IMR-90 (cell line): Measurements from ENCODE around the gene CTPS2. TPM values are rescaled to one million over a fixed set of nuclear protein-coding genes. Genes with fewer than 3 reads are reported as not detected.

ENCODE experiments used
- ATAC-seq: fragments of 200-7000 bp; cut with Tn5 transposase; 2 replicates; pipeline ENCODE4 v1.9.1; 2020; ENCODE audit warnings: low read depth, mild to moderate bottlenecking, moderate library complexity
- BruUV-seq: library from RNA; stranded (reverse); fragments of 400-500 nt; replicated peaks from 2 replicates; lab custom pipeline; 2021; lab: Mats Ljungman, UMichigan
- CTCF ChIA-PET: fragments of 300-600 bp; formaldehyde crosslinking; extraction: SDS; loops from one replicate; lab custom pipeline; 2021; ENCODE audit warnings: antibody characterized with exemption; lab: Yijun Ruan, JAX
- POLR2A ChIA-PET: fragments of 300-600 bp; sonication (Branson Sonifier 250); formaldehyde crosslinking; loops from one replicate; lab custom pipeline; 2022; ENCODE audit warnings: antibody characterized with exemption; ENCODE audit not compliant: unreplicated experiment; lab: Charles Lee
- DNase-seq: peaks from one replicate; pipeline ENCODE4 v3.0.0; 2013
- H2AFZ ChIP-seq: replicated peaks from 2 replicates; pipeline ENCODE3; 2013; ENCODE audit warnings: low read length, mild to moderate bottlenecking; ENCODE audit not compliant: poor library complexity
- H2AK5ac ChIP-seq: 2 replicates; pipeline ENCODE4 v1.6.1; 2013; ENCODE audit warnings: low read depth, low read length, inconsistent platforms
- H2AK9ac ChIP-seq: replicated peaks from 2 replicates; pipeline ENCODE3; 2013; ENCODE audit warnings: mild to moderate bottlenecking, low read depth, low read length, moderate library complexity; ENCODE audit not compliant: poor library complexity
- H2BK120ac ChIP-seq: 2 replicates; pipeline ENCODE4 v1.6.1; 2013; ENCODE audit warnings: low read depth, low read length, inconsistent platforms
- H2BK15ac ChIP-seq: 3 replicates; pipeline ENCODE4 v1.6.1; 2013; ENCODE audit warnings: low read depth, low read length, inconsistent platforms
- H2BK20ac ChIP-seq: 2 replicates; pipeline ENCODE4 v1.6.1; 2013; ENCODE audit warnings: low read depth, mild to moderate bottlenecking, inconsistent platforms, low read length, moderate library complexity
- H2BK5ac ChIP-seq: 2 replicates; pipeline ENCODE4 v1.6.1; 2013; ENCODE audit warnings: mild to moderate bottlenecking, low read depth, low read length, inconsistent platforms; ENCODE audit not compliant: poor library complexity, severe bottlenecking
- H3K14ac ChIP-seq: replicated peaks from 2 replicates; pipeline ENCODE4 v1.6.1; 2013; ENCODE audit warnings: low read depth, low read length, inconsistent platforms
- H3K18ac ChIP-seq: 2 replicates; pipeline ENCODE4 v1.6.1; 2013; ENCODE audit warnings: low read depth, low read length, control low read depth
- H3K23ac ChIP-seq: 2 replicates; pipeline ENCODE4 v1.6.1; 2013; ENCODE audit warnings: low read depth, low read length, inconsistent platforms
- H3K27ac ChIP-seq: 2 replicates; pipeline ENCODE4 v1.5.1; 2013; ENCODE audit warnings: mild to moderate bottlenecking, control low read depth, low read length; ENCODE audit not compliant: insufficient read depth
- H3K27me3 ChIP-seq: 2 replicates; pipeline ENCODE4 v1.6.1; 2013; ENCODE audit warnings: low read length; ENCODE audit not compliant: control insufficient read depth, insufficient read depth
- H3K36me3 ChIP-seq: 2 replicates; pipeline ENCODE4 v1.6.1; 2013; ENCODE audit warnings: low read length, mixed read lengths; ENCODE audit not compliant: control insufficient read depth, insufficient read depth
- H3K4ac ChIP-seq: 2 replicates; pipeline ENCODE4 v1.6.1; 2013; ENCODE audit warnings: low read depth, low read length, inconsistent platforms
- H3K4me1 ChIP-seq: 2 replicates; pipeline ENCODE4 v1.6.1; 2013; ENCODE audit warnings: low read length, mixed read lengths; ENCODE audit not compliant: control insufficient read depth, insufficient read depth
- H3K4me2 ChIP-seq: 2 replicates; pipeline ENCODE4 v1.6.1; 2013; ENCODE audit warnings: low read depth, mild to moderate bottlenecking, control low read depth, low read length, moderate library complexity
- H3K4me3 ChIP-seq: 2 replicates; pipeline ENCODE4 v1.5.1; 2013; ENCODE audit warnings: low read depth, mild to moderate bottlenecking, control low read depth, low read length, moderate library complexity; ENCODE audit not compliant: insufficient read depth
- H3K56ac ChIP-seq: 2 replicates; pipeline ENCODE4 v1.6.1; 2013; ENCODE audit warnings: low read length, inconsistent platforms; ENCODE audit not compliant: insufficient read depth; ENCODE audit errors: extremely low read depth
- H3K79me1 ChIP-seq, 2 experiments: 2 replicates each; pipeline ENCODE4 v1.6.1; 2013; ENCODE audit warnings: low read length in 2 of 2, inconsistent platforms in 1 of 2, low read depth in 1 of 2
- H3K9ac ChIP-seq: 2 replicates; pipeline ENCODE4 v1.6.1; 2013; ENCODE audit warnings: low read depth, low read length, control low read depth
- H3K9me1 ChIP-seq: 2 replicates; pipeline ENCODE4 v1.6.1; 2013; ENCODE audit warnings: low read length, inconsistent platforms; ENCODE audit not compliant: insufficient read depth
- H3K9me3 ChIP-seq: 2 replicates; pipeline ENCODE4 v1.6.1; 2013; ENCODE audit warnings: low read length; ENCODE audit not compliant: control insufficient read depth, insufficient read depth
- H4K20me1 ChIP-seq: 2 replicates; pipeline ENCODE4 v1.6.1; 2013; ENCODE audit warnings: low read length, inconsistent platforms; ENCODE audit not compliant: insufficient read depth
- H4K5ac ChIP-seq: 2 replicates; pipeline ENCODE4 v1.6.1; 2013; ENCODE audit warnings: mild to moderate bottlenecking, low read depth, low read length, control low read depth
- H4K8ac ChIP-seq, 2 experiments: 2 replicates each; pipeline ENCODE4 v1.6.1; 2013; ENCODE audit warnings: low read depth in 2 of 2, low read length in 2 of 2, control low read depth in 1 of 2, inconsistent platforms in 1 of 2
- H4K91ac ChIP-seq: 2 replicates; pipeline ENCODE4 v1.6.1; 2013; ENCODE audit warnings: low read depth, low read length, inconsistent platforms; ENCODE audit not compliant: insufficient read depth
- CHD1 ChIP-seq: IDR thresholded peaks from 2 replicates; pipeline ENCODE4 v1.6.1; 2012; ENCODE audit warnings: low read depth, low read length, improper control_type of control experiment
- FOS ChIP-seq: fragments of 150-350 bp; IDR thresholded peaks from 2 replicates; pipeline ENCODE4 v1.6.1; 2016; ENCODE audit warnings: low read depth, low read length
- MXI1 ChIP-seq: IDR thresholded peaks from 2 replicates; pipeline ENCODE4 v1.6.1; 2012; ENCODE audit warnings: low read depth, mild to moderate bottlenecking, low read length, moderate library complexity, borderline replicate concordance
- RAD21 ChIP-seq: IDR thresholded peaks from 2 replicates; pipeline ENCODE4 v1.6.1; 2012; ENCODE audit warnings: low read length, improper control_type of control experiment
- USF2 ChIP-seq: fragments of 150-350 bp; IDR thresholded peaks from 2 replicates; pipeline ENCODE4 v1.6.1; 2017; ENCODE audit warnings: mild to moderate bottlenecking, antibody characterized with exemption, low read length, low read depth
- WGBS, 2 experiments: methylation state at CpG; one replicate each; pipeline versions ENCODE4 v1.1.5 to v1.1.7; 2013; ENCODE audit warnings: missing lambda C conversion rate in 2 of 2; ENCODE audit not compliant: insufficient read length in 1 of 2; ENCODE audit errors: extremely low coverage in 2 of 2; 5-methylcytosine and 5-hydroxymethylcytosine counted together
- dilution Hi-C: fragments of 300-500 bp; cut with HindIII; formaldehyde crosslinking; loops from one replicate; pipeline ENCODE4 v1.14.3; 2018; ENCODE audit warnings: low sequenced_read_pairs; ENCODE audit not compliant: unreplicated experiment
- in situ Hi-C: fragments of 300-500 bp; cut with MboI; formaldehyde crosslinking; loops from 3 replicates; pipeline ENCODE4 v1.14.3; 2019; ENCODE audit warnings: low sequenced_read_pairs, inconsistent platforms, mixed read lengths
- intact Hi-C: fragments of 100-400 bp; cut with micrococcal nuclease; formaldehyde crosslinking; loops from 2 replicates; pipeline ENCODE4 v1.10.0; 2022
- polyA plus RNA-seq, 3 experiments: library from polyadenylated mRNA; depleted of rRNA; stranded (reverse); fragments of >200 nt; gene quantifications; 2 replicates each; pipeline ENCODE4 v1.2.3, GENCODE V29; 2012; ENCODE audit warnings: low replicate concordance in 1 of 3
- total RNA-seq: library from RNA; depleted of rRNA; stranded (reverse); fragments of >200 nt; gene quantifications from 2 replicates; pipeline ENCODE4 v1.2.3, GENCODE V29; 2012
- TF ChIP-seq, protein P1 (sequence below): fragments of 150-350 bp; IDR thresholded peaks from 2 replicates; pipeline ENCODE4 v1.6.1; 2016; ENCODE audit warnings: low read depth, mild to moderate bottlenecking, low read length, moderate library complexity, borderline replicate concordance
- TF ChIP-seq, protein P2 (sequence below): conservative IDR thresholded peaks from 2 replicates; pipeline ENCODE4 v1.5.1; 2012; ENCODE audit warnings: mild to moderate bottlenecking, low read depth, low read length, improper control_type of control experiment

The CTPS2 gene
- total and polyA plus RNA-seq, 2 of the 4 experiments (the other 2 are of a cell fraction) = 6.0 to 13.1 TPM

GRCh38 chrX:16659321-16659720, 53.1 kb downstream of the CTPS2 start:
- no peaks in the 10 kb centered on the region for H3K9me3 ChIP-seq
- in situ Hi-C loops = no loop called here

More at GRCh38 chrX:16659321-16659720, 53.1 kb downstream of the CTPS2 start:
- Histone ChIP-seq H2BK120ac (peak overlapping the region; percentile 91), H3K4me1 (peaks cover 8% of the 10 kb centered on the region), H2BK15ac (peak overlapping the region; percentile 16; the same call in 2 of the 3 replicates), H3K14ac (peak overlapping the region; percentile 83), H3K27me3 (no peaks in the 10 kb centered on the region; the same call in 1 of the 2 replicates), H2BK5ac (peak overlapping the region; percentile 98), H4K8ac (peak overlapping the region in 1 of 2 experiments; percentile 89; a peak in 3 of 4 replicates), H3K4me3 (no peak overlapping the region), H2AK5ac (peak overlapping the region; percentile 72), H3K36me3 (no peaks in the 10 kb centered on the region), H2AFZ (no peak overlapping the region), H3K18ac (peak overlapping the region; percentile 65; the same call in 1 of the 2 replicates), H4K91ac (peak overlapping the region; percentile 87), H3K56ac (peak overlapping the region; percentile 56; the same call in 1 of the 2 replicates), H4K5ac (peak overlapping the region; percentile 74; the same call in 1 of the 2 replicates), H2BK20ac (peak overlapping the region; percentile 94), H3K23ac (peak overlapping the region; percentile 77), H3K9me1 (no peaks in the 10 kb centered on the region; the same call in 1 of the 2 replicates), H3K79me1 (peaks cover 0 to 19% of the 10 kb centered on the region in 2 experiments; a peak in 1 of 4 replicates), H2AK9ac (peak overlapping the region; percentile 6), H3K27ac (peak overlapping the region; percentile 57), H3K4me2 (peak overlapping the region; percentile 24; the same call in 1 of the 2 replicates), H4K20me1 (no peaks in the 10 kb centered on the region), H3K9ac (no peak overlapping the region), H3K4ac (peak overlapping the region; percentile 91)
- BruUV-seq = no TSS peak
- TF ChIP-seq, protein P1, sequence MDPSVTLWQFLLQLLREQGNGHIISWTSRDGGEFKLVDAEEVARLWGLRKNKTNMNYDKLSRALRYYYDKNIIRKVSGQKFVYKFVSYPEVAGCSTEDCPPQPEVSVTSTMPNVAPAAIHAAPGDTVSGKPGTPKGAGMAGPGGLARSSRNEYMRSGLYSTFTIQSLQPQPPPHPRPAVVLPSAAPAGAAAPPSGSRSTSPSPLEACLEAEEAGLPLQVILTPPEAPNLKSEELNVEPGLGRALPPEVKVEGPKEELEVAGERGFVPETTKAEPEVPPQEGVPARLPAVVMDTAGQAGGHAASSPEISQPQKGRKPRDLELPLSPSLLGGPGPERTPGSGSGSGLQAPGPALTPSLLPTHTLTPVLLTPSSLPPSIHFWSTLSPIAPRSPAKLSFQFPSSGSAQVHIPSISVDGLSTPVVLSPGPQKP = no peak
- TF ChIP-seq MXI1 (no peak), CHD1 (no peak), FOS (no peak), RAD21 (no peak), USF2 (no peak)
- TF ChIP-seq, protein P2, sequence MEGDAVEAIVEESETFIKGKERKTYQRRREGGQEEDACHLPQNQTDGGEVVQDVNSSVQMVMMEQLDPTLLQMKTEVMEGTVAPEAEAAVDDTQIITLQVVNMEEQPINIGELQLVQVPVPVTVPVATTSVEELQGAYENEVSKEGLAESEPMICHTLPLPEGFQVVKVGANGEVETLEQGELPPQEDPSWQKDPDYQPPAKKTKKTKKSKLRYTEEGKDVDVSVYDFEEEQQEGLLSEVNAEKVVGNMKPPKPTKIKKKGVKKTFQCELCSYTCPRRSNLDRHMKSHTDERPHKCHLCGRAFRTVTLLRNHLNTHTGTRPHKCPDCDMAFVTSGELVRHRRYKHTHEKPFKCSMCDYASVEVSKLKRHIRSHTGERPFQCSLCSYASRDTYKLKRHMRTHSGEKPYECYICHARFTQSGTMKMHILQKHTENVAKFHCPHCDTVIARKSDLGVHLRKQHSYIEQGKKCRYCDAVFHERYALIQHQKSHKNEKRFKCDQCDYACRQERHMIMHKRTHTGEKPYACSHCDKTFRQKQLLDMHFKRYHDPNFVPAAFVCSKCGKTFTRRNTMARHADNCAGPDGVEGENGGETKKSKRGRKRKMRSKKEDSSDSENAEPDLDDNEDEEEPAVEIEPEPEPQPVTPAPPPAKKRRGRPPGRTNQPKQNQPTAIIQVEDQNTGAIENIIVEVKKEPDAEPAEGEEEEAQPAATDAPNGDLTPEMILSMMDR = no peak
- DNase-seq = no peak
- ChIA-PET CTCF (no interaction called here), POLR2A (no interaction called here)
- intact Hi-C loops (no loop called here), dilution Hi-C loops (no loop called here)
- WGBS, 2 experiments = no CpG with 5 or more reads among the region's 1 CpG
- 0 out of 2 replicates have a peak, but pooled peaks have one; percentile 25 for ATAC-seq
